HG03095 (cell line): ENCODE data around the gene OR6K6.

Source experiments
- ATAC-seq: cut with Tn5 transposase; IDR thresholded peaks from one replicate; pipeline ENCODE4 v1.9.1; 2021; ENCODE audit warnings: moderate library complexity; ENCODE audit not compliant: unreplicated experiment

OR6K6 gene

DNA sequence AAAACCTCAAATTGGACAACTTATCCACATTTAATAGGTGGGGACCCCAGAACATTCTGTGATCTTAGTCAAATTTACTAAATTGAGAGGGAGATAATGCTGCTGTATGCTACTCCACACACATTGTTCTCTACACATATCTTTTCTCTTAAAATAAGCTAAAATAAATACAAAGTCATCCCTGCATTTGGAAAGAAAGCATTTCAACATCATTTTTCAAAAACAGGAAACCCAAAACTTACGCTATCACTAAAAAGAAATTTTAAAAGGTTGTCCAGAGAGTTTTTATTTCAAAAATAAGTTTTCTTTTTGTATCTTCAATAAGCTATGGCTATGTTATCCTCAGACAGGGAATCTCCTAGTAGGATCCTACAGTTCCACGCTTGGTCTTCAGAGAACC is 46.0 kb downstream of the OR6K6 start:
- ATAC-seq: no peak

- ATAC-seq: no peak
These were observed 46.9 kb downstream of the OR6K6 start for GRCh38 chr1:158801396-158801795.

DNA sequence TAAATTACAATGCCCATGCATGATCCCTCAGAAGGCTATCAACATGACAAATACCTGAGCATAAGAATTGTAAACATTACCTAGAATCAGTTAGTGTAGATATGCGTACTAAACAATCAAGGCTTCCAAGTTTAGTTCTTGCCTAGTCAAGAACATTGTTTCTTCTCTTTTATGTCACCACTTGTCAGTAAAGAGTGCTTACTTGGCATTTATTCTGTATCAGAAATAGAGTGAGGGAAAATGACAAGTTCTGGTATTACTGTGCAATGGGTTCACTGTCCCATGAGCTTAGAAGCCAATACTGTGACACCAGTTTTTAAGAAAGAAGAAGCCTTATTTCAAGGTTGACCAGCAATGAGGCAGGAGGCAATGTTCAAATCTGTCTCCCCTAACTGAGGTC is 49.2 kb downstream of the OR6K6 start:
- no peak for ATAC-seq
